Stimulated activated CD4-positive, alpha-beta T cell treated with anti-CD3 and anti-CD28 coated beads, Interleukin-15, amount 100 ng/mL, for 48 hours (primary cell): ENCODE data around the gene WIPI1.
"Not testable (repeated sequence)": the region's sequence is repeated elsewhere in the genome, so short reads cannot be mapped to it uniquely, and the experiment has no call there.

ENCODE experiments used
- DNase-seq, 2 donors: peaks; one replicate each; pipeline ENCODE4 v3.0.0-alpha.2; 2020; ENCODE audit warnings: low read depth in 2 of 2

WIPI1 gene

DNA sequence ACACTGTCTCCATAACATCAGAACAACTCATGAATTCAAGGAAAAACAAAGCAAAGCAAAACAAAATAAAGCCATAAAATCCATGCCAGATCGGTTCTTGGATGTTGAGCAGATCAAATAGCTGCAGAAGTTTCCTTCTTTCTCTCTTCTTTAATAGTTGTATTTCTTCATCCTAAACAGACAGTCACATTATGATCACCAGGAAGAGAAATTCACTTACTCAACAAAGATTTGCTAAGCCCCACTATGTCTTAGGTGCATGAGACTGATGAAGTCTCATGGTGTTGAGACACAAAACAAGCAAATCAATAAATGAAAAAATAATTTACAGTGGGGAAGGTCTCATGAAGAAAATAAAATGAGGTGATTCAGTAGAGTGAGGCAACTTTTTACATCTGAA lies 72.8 kb downstream of the WIPI1 start:
- no peak for DNase-seq

DNA sequence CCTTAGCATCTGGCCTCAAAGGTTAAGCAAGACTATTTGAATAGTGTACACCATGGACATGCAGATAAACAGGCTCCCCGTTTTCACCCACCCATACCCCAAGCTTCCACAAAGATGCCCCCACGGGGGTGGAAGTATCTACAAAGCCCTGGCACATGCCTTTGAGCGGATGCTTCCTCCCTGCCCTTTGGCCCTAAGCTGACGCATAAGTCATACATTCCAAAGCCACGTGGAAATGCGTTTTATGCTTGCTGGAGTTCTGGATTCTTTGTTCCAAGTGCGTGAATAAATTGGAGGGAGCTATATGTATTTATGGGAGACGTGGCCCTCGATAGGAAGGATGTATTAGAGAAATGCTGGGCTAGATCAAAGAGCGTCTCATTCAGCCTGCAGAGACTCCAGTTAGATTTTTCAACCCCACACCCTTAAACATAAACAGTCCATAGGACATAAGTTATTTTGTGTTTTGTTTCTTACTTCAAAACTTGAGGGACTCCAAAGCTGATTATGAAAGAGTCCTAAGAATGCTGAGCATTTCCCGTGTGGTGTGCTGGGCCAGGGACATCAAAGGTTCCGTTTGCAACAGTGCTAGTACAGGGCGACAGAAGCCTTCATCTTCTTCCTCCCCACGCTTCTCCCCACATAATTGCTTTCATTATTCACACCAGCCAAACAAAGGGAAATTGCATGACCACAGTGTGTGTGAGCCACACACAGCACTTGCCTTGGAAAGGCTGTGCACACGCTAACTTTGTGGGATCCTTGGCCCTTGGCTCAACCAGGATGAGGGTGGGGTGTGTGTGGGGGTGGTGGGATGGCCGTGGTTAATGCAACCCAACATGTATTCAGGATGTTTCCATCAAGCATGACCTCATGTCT lies 73.6 kb downstream of the WIPI1 start:
- no peak for DNase-seq

GRCh38 chr17:68383120-68383442 lies 74.2 kb downstream of the WIPI1 start:
- DNase-seq, result no peak

GRCh38 chr17:68382582-68383085 lies 74.7 kb downstream of the WIPI1 start:
- no peak for DNase-seq

GRCh38 chr17:68381076-68381900 lies 76.0 kb downstream of the WIPI1 start:
- no peak for DNase-seq

DNA sequence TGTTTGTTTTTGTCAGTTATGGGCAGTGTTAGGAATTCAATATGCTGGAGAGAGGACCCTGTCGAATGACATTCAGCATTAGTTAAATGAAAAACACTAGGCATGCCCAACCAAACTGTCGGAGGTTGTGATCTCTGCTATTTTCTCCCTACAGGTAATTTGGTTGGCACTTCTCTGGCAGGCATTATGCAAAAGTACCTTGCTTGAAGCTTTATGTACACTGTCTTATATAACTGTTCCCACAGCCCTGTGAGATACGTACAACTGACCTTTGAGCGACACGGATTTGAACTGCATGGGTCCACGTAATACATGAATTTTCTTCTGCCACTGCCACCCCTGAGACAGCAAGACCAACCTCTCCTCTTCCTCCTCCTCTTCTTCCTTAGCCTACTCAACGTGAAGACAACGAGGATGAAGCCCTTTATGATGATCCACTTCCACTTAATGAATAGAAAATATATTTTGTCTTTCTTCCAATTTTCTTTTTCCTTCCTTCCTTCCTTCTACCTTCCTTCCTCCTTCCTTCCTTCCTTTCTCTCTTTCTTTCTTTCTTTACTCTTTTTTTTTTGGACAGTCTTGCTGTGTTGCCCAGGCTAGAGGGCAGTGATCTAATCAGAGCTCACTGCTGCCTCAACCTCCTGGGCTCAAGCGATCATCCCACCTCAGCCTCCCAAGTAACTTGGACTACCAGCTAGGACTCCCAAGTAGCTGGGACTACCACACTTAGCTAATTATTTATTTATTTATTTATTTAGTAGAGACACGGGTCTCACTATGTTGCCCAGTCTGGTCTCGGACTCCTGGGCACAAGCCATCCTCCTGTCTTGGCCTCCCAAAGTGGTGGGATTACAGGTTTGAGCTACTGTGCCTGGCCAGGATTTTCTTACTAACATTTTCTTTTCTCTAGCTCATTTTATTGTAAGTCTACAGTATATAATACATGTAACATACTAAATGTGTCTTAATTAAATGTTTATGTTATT lies 77.3 kb downstream of the WIPI1 start:
- DNase-seq, result no peak

DNA sequence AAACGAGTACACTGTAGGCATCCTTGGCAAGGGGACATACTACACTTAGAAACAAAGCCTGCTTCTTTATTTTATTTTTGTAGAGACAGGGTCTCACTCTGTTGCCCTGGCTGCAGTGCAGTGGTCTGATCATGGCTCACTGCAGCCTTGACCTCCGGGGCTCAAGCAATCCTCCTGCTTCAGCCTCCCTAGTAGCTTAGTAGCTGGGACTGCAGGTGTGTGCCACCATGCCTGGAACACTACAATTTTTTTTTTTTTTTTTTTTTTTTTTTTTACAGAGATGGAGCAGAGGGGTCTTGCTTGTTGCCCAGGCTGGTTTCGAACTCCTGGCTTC lies 78.2 kb downstream of the WIPI1 start:
- no peak for DNase-seq

DNA sequence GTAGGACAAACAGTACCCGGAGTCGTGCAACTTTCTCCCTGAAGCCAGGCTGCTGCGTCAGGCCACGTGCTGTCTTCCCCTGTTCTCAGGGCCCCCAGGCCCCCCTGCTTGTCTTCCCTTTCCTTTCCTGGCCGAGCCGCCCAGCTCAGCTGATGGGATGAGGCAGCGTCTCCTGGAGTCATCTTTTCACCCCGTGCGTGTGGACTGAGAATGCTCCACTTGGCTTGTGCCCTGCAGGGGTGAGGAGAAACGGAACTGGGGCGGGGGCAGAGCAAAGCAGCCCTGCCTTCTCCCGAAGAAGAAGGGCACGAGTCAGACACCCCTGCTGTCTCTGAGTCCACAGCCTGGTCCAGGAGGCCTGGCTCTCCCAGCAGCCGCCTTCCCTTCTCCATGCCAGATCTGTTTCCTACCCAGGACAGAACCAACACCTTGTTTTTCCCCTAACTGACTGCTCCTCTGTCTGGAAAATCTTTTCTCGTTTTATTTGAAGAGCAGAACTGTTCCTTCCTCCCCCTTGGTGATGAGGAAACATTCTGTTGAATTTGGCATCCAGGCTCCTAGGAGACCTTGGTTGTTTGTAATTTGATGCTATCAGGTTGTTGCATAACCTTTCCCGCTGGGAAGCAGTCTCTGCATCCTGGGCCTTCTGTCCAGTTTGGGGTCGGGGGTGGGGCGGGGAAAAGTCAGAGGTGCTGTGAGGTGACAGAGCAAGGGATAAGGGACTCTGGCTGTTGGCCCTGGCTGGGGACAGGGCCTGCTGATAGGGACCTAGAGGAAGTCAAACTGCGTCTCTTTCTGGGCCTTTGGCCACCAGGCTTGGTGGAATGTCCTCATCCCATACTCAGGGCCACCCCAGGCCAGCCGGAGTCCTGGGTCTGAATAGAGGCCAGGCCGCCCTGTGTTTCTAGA lies 78.8 kb downstream of the WIPI1 start:
- no peak for DNase-seq

GRCh38 chr17:68377771-68378267 lies 79.5 kb downstream of the WIPI1 start:
- no peak for DNase-seq

GRCh38 chr17:68376178-68376577 lies 81.1 kb downstream of the WIPI1 start:
- DNase-seq, result not testable (repeated sequence)

GRCh38 chr17:68375566-68375965 lies 81.7 kb downstream of the WIPI1 start:
- DNase-seq, result no peak
